SU-DHL-6 (cell line): Measurements from ENCODE around the gene CD93.

Experiments
- H2AFZ ChIP-seq: fragments of 200-600 bp; sonication (generic); 2 replicates; pipeline ENCODE4 v1.6.1; 2014; ENCODE audit warnings: low read depth, mild to moderate bottlenecking, moderate library complexity, mixed read lengths, antibody characterized with exemption, low read length; ENCODE audit not compliant: severe bottlenecking
- H3F3A ChIP-seq: fragments of 200-600 bp; shearing (Covaris generic); 2 replicates; pipeline ENCODE4 v1.6.0; 2016; ENCODE audit warnings: antibody characterized with exemption, mild to moderate bottlenecking; ENCODE audit not compliant: insufficient read depth
- H3K27ac ChIP-seq: fragments of 200-600 bp; sonication (generic); 2 replicates; pipeline ENCODE4 v1.5.1; 2016; ENCODE audit warnings: low read depth, mild to moderate bottlenecking, low read length, moderate library complexity, mixed read lengths
- H3K27me3 ChIP-seq: fragments of 200-600 bp; sonication (generic), shearing (Covaris generic); 2 replicates; pipeline ENCODE4 v1.6.0; 2014; ENCODE audit warnings: mild to moderate bottlenecking, low read length
- H3K36me3 ChIP-seq: fragments of 200-600 bp; sonication (generic); 2 replicates; pipeline ENCODE4 v1.6.1; 2014; ENCODE audit warnings: mild to moderate bottlenecking, low read length, mixed read lengths
- H3K4me2 ChIP-seq: fragments of 300-600, 200-600 bp; shearing (Covaris generic), sonication (generic); 2 replicates; pipeline ENCODE4 v1.6.0; 2014; ENCODE audit warnings: low read length, low read depth, mild to moderate bottlenecking; ENCODE audit not compliant: poor library complexity, severe bottlenecking
- H3K4me3 ChIP-seq: fragments of 200-600 bp; sonication (generic); 2 replicates; pipeline ENCODE4 v1.5.1; 2014; ENCODE audit warnings: antibody characterized with exemption, low read length, mild to moderate bottlenecking, mixed read lengths; ENCODE audit not compliant: insufficient read depth, poor library complexity, severe bottlenecking
- H3K79me2 ChIP-seq: fragments of 200-600 bp; sonication (generic); 2 replicates; pipeline ENCODE4 v1.6.1; 2014; ENCODE audit warnings: mild to moderate bottlenecking, low read length, moderate library complexity; ENCODE audit not compliant: insufficient read depth
- H3K9ac ChIP-seq: fragments of 200-600 bp; sonication (generic); 2 replicates; pipeline ENCODE4 v1.7.0; 2014; ENCODE audit warnings: mild to moderate bottlenecking, low read length
- H3K9me2 ChIP-seq: fragments of 200-600 bp; sonication (generic); replicated peaks from 2 replicates; pipeline ENCODE4 v1.6.1; 2014; ENCODE audit warnings: low read length; ENCODE audit not compliant: insufficient read depth
- H3K9me3 ChIP-seq: fragments of 200-600 bp; sonication (generic); 2 replicates; pipeline ENCODE4 v1.6.1; 2014; ENCODE audit warnings: low read length, mixed read lengths; ENCODE audit not compliant: insufficient read depth
- H4K20me1 ChIP-seq: fragments of 200-600 bp; sonication (generic); 2 replicates; pipeline ENCODE4 v1.6.1; 2014; ENCODE audit warnings: low read depth, mild to moderate bottlenecking, antibody characterized with exemption, low read length, moderate library complexity, mixed read lengths
- EZH2phosphoT487 ChIP-seq: fragments of 200-600 bp; sonication (generic), shearing (Covaris generic); conservative IDR thresholded peaks from 2 replicates; pipeline ENCODE4 v1.6.1; 2018; ENCODE audit warnings: mild to moderate bottlenecking, antibody characterized with exemption, low read length, moderate library complexity, mixed read lengths
- TF ChIP-seq, protein P1 (sequence below): fragments of 200-600 bp; sonication (generic); IDR thresholded peaks from one replicate; pipeline ENCODE4 v1.5.1; 2017; ENCODE audit warnings: antibody characterized with exemption, mild to moderate bottlenecking, low read length, moderate library complexity; ENCODE audit not compliant: insufficient read depth, poor library complexity, severe bottlenecking

The CD93 gene

DNA sequence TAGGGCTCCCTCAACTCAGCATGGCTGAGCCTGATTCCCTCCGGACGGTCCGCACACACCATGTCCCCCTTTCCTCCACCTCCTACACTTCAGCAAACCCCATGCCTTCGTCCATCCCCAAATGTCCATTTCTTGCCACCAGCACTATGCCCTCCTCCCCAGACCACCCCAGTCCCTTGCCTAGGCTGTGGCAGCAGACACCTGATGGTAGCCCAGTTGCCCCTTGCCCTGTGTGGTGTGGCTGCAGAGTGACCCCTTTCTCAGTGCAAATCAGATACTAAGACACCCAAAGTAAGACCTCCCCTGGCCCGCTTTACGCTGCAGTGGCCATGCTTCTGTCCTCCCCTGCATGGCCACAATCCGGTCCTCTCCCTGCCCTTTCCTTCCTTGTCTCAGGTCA is 34.1 kb upstream of the CD93 start:
- H3K79me2 ChIP-seq = no peaks in the 10 kb centered on the region
- H3K9me2 ChIP-seq = no peaks in the 10 kb centered on the region
- no peaks in the 10 kb centered on the region for H3K36me3 ChIP-seq
- no peaks in the 10 kb centered on the region for H3K27me3 ChIP-seq
- TF ChIP-seq, protein P1, sequence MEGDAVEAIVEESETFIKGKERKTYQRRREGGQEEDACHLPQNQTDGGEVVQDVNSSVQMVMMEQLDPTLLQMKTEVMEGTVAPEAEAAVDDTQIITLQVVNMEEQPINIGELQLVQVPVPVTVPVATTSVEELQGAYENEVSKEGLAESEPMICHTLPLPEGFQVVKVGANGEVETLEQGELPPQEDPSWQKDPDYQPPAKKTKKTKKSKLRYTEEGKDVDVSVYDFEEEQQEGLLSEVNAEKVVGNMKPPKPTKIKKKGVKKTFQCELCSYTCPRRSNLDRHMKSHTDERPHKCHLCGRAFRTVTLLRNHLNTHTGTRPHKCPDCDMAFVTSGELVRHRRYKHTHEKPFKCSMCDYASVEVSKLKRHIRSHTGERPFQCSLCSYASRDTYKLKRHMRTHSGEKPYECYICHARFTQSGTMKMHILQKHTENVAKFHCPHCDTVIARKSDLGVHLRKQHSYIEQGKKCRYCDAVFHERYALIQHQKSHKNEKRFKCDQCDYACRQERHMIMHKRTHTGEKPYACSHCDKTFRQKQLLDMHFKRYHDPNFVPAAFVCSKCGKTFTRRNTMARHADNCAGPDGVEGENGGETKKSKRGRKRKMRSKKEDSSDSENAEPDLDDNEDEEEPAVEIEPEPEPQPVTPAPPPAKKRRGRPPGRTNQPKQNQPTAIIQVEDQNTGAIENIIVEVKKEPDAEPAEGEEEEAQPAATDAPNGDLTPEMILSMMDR = no peak
- TF ChIP-seq EZH2phosphoT487 = no peak
- H3K27ac ChIP-seq = no peak overlapping the region
- H4K20me1 ChIP-seq = no peaks in the 10 kb centered on the region
- H3K4me2 ChIP-seq = no peak overlapping the region
- no peak overlapping the region for H2AFZ ChIP-seq
- H3K9me3 ChIP-seq = no peaks in the 10 kb centered on the region
- H3K4me3 ChIP-seq = no peak overlapping the region
- H3K9ac ChIP-seq = no peak overlapping the region
- no peaks in the 10 kb centered on the region for H3F3A ChIP-seq

DNA sequence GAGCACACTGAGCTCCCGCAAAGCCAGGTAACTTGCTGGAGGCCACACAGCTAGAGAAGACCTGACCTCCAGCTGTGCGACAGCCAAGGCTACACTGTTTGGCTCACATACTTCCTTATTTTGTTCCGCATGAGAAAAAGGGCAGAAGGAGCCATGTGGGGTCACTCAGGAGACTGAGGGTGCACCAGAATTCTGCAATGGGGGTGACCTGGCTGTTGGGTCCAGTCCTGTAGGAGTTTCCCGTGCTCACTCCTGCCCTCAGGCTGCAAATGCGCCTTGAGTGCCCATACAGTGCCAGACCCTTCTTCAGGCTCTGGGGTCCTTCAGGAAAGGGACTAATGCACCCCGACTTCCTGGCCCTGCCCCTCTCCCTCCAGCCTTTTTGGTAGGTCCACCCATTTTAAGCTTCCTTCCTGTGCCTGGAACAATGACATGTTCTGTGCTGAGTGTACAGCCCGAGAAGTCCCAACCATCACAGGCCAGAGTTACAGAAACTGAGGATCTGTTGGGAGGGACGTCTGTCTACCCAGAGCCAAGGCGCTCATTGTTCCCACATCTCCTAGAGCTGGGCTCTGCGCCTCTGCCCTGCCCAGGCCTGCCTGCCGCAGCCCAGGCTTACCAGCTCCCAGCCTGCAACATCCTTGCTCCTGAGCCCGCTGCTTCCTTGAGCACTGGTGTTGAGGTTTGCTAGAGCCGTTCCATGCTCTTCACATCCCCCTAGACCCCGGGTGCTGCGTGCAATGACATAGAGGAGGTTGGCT is 33.5 kb upstream of the CD93 start:
- no peaks in the 10 kb centered on the region for H3K9me3 ChIP-seq
- no peaks in the 10 kb centered on the region for H3F3A ChIP-seq
- no peaks in the 10 kb centered on the region for H3K27me3 ChIP-seq
- no peaks in the 10 kb centered on the region for H3K79me2 ChIP-seq
- TF ChIP-seq EZH2phosphoT487 = no peak
- TF ChIP-seq, protein P1 = no peak
- no peak overlapping the region for H3K27ac ChIP-seq
- no peaks in the 10 kb centered on the region for H4K20me1 ChIP-seq
- H3K4me2 ChIP-seq = no peak overlapping the region
- H3K36me3 ChIP-seq = no peaks in the 10 kb centered on the region
- H3K9me2 ChIP-seq = no peaks in the 10 kb centered on the region
- no peak overlapping the region for H2AFZ ChIP-seq
- H3K9ac ChIP-seq = no peak overlapping the region
- H3K4me3 ChIP-seq = no peak overlapping the region

DNA sequence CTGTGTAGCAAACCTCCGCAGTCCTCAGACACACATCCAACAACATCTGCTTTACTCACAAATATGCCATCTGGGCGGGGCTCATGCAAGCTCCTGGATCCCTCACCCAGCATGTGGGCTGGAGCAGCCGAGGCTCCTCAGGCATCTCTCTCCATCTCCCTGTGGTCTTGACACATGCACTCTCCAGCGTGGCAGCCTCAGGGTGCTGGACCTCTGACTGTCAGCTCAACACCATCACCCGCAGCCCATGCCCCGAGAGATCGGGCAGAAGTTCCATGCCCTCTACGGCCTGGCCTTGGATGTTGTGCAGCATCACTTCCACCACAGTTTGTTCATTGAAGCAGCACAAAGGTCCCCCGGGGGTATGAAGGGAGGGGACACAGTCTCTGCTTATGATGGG is 32.6 kb upstream of the CD93 start:
- TF ChIP-seq, protein P1 = no peak
- no peak for TF ChIP-seq EZH2phosphoT487
- H3K27ac ChIP-seq = no peak overlapping the region
- H3K79me2 ChIP-seq = no peaks in the 10 kb centered on the region
- H3K9me3 ChIP-seq = no peaks in the 10 kb centered on the region
- no peak overlapping the region for H3K9ac ChIP-seq
- H3K4me3 ChIP-seq = no peak overlapping the region
- no peaks in the 10 kb centered on the region for H3K36me3 ChIP-seq
- no peak overlapping the region for H2AFZ ChIP-seq
- H4K20me1 ChIP-seq = no peaks in the 10 kb centered on the region
- H3F3A ChIP-seq = no peaks in the 10 kb centered on the region
- H3K27me3 ChIP-seq = no peaks in the 10 kb centered on the region
- H3K9me2 ChIP-seq = no peaks in the 10 kb centered on the region
- no peak overlapping the region for H3K4me2 ChIP-seq
